Transverse colon (tissue), 4 donors: Measurements from ENCODE around the gene SIK1.
"Not testable (repeated sequence)": the region's sequence is repeated elsewhere in the genome, so short reads cannot be mapped to it uniquely, and the experiment has no call there.

Experiments used
- EP300 ChIP-seq: sonication (generic); formaldehyde crosslinking; IDR thresholded peaks from one replicate; pipeline ENCODE4 v1.6.1; 2017; ENCODE audit warnings: antibody characterized with exemption, low read depth
- POLR2A ChIP-seq: fragments of 450-650 bp; IDR thresholded peaks from one replicate; pipeline ENCODE4 v1.6.1; 2016; ENCODE audit warnings: antibody characterized with exemption, mild to moderate bottlenecking, moderate library complexity
- POLR2AphosphoS5 ChIP-seq, 3 donors: sonication (generic); formaldehyde crosslinking; IDR thresholded peaks; one replicate each; pipeline ENCODE4 v1.6.1; 2016; ENCODE audit warnings: antibody characterized with exemption in 3 of 3
- TF ChIP-seq, protein P1 (sequence below), 5 experiments: fragments of 200-600 bp in 3 of 5; fragments of 450-650 bp in 2 of 5; sonication (generic) in 3 of 5; IDR thresholded peaks; 1 replicate in 2 of 5; 2 replicates in 3 of 5; pipeline ENCODE4 v1.5.1; 2016 to 2017; ENCODE audit warnings: antibody characterized with exemption in 5 of 5, inconsistent platforms in 3 of 5, mild to moderate bottlenecking in 2 of 5, moderate library complexity in 1 of 5

DNA sequence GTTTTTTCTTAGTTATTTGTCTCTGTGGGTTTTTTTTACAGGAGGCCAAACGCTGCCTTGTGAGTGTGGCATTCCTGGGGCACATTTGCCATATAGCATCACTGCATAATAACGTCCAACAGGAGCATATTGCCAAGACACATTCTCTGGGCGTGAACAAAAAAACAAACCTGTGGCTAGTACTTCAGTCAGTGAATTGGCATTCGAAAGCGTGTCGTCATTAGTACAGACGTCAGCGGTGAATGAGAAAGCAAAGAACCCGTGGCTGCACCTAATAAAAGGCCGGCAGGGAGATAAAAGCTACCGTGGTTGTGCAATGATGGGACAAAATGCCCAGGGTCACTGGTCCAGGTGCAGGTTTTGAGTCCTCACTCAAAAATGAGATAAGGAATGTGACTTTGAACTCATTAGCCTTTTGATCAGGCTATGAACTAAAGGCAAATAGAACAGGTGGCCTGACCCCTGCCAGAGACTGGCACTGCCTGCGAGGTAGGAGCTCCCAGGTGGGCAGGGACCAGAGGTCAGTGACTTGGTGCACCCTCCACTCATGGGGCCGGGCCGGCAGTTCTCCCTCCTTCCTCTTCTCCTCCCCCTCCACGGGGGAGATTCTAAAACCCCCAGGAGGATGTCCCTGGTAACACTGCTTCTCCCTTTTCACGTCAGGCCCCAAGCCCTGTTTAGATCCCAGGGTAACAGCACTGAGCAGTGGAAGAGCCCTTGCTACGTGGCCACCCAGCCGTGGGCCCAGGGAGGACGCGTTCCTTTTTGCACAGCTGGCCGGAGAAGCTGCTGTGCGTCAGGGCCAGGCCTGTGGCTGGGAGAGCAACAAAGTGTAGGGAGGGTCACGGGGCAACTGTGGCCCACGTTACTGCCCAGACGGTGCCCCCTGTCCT, 14.2 kb upstream of the SIK1 start:
- TF ChIP-seq, protein P1, sequence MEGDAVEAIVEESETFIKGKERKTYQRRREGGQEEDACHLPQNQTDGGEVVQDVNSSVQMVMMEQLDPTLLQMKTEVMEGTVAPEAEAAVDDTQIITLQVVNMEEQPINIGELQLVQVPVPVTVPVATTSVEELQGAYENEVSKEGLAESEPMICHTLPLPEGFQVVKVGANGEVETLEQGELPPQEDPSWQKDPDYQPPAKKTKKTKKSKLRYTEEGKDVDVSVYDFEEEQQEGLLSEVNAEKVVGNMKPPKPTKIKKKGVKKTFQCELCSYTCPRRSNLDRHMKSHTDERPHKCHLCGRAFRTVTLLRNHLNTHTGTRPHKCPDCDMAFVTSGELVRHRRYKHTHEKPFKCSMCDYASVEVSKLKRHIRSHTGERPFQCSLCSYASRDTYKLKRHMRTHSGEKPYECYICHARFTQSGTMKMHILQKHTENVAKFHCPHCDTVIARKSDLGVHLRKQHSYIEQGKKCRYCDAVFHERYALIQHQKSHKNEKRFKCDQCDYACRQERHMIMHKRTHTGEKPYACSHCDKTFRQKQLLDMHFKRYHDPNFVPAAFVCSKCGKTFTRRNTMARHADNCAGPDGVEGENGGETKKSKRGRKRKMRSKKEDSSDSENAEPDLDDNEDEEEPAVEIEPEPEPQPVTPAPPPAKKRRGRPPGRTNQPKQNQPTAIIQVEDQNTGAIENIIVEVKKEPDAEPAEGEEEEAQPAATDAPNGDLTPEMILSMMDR (IDR thresholded peaks at IDR 0.05) = not testable (repeated sequence)
- not testable (repeated sequence) for TF ChIP-seq POLR2AphosphoS5 (IDR thresholded peaks at IDR 0.05); EP300; POLR2A
